Stimulated activated CD4-positive, alpha-beta T cell treated with anti-CD3 and anti-CD28 coated beads, TNF-alpha, amount 100 ng/mL, for 48 hours (primary cell): ENCODE results near the gene DTX4.

ENCODE experiments used
- DNase-seq, 3 donors: peaks; one replicate each; pipeline ENCODE4 v3.0.0-alpha.2; 2020; ENCODE audit warnings: low read depth in 3 of 3

The DTX4 gene

GRCh38 chr11:59191890-59192289 lies 20.0 kb downstream of the DTX4 start:
- DNase-seq, result no peak

GRCh38 chr11:59192446-59193020 lies 20.6 kb downstream of the DTX4 start:
- DNase-seq, result no peak

- no peak for DNase-seq
These were observed 21.7 kb downstream of the DTX4 start for GRCh38 chr11:59193587-59194130.

GRCh38 chr11:59195586-59195985 lies 23.7 kb downstream of the DTX4 start:
- DNase-seq, result no peak

- DNase-seq, result no peak
These were observed 24.8 kb downstream of the DTX4 start for GRCh38 chr11:59196777-59197176.

- no peak for DNase-seq
These were observed 26.1 kb downstream of the DTX4 start for GRCh38 chr11:59197991-59198390.

- no peak for DNase-seq
These were observed 26.8 kb downstream of the DTX4 start for GRCh38 chr11:59198726-59199125.

- no peak for DNase-seq
These were observed 27.9 kb downstream of the DTX4 start for GRCh38 chr11:59199546-59200422.

GRCh38 chr11:59200423-59200746 lies 28.5 kb downstream of the DTX4 start:
- DNase-seq, result no peak

- DNase-seq, result no peak
These were observed 29.4 kb downstream of the DTX4 start for GRCh38 chr11:59201353-59201752.

GRCh38 chr11:59204746-59205145 lies 32.8 kb downstream of the DTX4 start:
- DNase-seq, result no peak

- DNase-seq, result no peak
These were observed 33.7 kb downstream of the DTX4 start for GRCh38 chr11:59205648-59206047.

GRCh38 chr11:59206635-59207034 lies 34.7 kb downstream of the DTX4 start:
- no peak for DNase-seq

- DNase-seq, result peak in 2 of 3 donors; percentile 21 to 36
These were observed 36.1 kb downstream of the DTX4 start for GRCh38 chr11:59207988-59208451.

- peak in 1 of 3 donors; percentile 25 for DNase-seq
These were observed 37.0 kb downstream of the DTX4 start for GRCh38 chr11:59208956-59209355.

- no peak for DNase-seq
These were observed 40.3 kb downstream of the DTX4 start for GRCh38 chr11:59212222-59212621.

- no peak for DNase-seq
These were observed 41.1 kb downstream of the DTX4 start, which contains the start of gene MPEG1 for GRCh38 chr11:59212744-59213631. Gene MPEG1, minus strand, starts transcription at chr11:59212927. Its CDS starts 62 bp downstream, at chr11:59212865.

- DNase-seq, result no peak
These were observed 42.4 kb downstream of the DTX4 start for GRCh38 chr11:59214141-59214893.

GRCh38 chr11:59216641-59217564 lies 45.0 kb downstream of the DTX4 start:
- DNase-seq, result no peak

- DNase-seq, result no peak
These were observed 46.4 kb downstream of the DTX4 start for GRCh38 chr11:59218319-59218718.
